Neuron (in vitro differentiated cells): ENCODE data around the gene DAGLB.

Experiments
- H2AFZ ChIP-seq: one replicate; pipeline ENCODE4 v1.6.1; 2013; ENCODE audit warnings: low read depth, mild to moderate bottlenecking, inconsistent platforms, low read length, moderate library complexity
- H3K27me3 ChIP-seq: one replicate; pipeline ENCODE4 v1.6.1; 2013; ENCODE audit warnings: low read length; ENCODE audit not compliant: insufficient read depth
- H3K36me3 ChIP-seq: one replicate; pipeline ENCODE4 v1.6.1; 2013; ENCODE audit warnings: low read length; ENCODE audit not compliant: insufficient read depth
- H3K4me1 ChIP-seq: one replicate; pipeline ENCODE4 v1.6.1; 2013; ENCODE audit warnings: low read length; ENCODE audit not compliant: insufficient read depth
- H3K4me3 ChIP-seq: 2 replicates; pipeline ENCODE4 v1.5.1; 2013; ENCODE audit warnings: mild to moderate bottlenecking, low read length, moderate library complexity
- H3K9me3 ChIP-seq: one replicate; pipeline ENCODE4 v1.6.1; 2013; ENCODE audit warnings: low read length

The DAGLB gene

DNA sequence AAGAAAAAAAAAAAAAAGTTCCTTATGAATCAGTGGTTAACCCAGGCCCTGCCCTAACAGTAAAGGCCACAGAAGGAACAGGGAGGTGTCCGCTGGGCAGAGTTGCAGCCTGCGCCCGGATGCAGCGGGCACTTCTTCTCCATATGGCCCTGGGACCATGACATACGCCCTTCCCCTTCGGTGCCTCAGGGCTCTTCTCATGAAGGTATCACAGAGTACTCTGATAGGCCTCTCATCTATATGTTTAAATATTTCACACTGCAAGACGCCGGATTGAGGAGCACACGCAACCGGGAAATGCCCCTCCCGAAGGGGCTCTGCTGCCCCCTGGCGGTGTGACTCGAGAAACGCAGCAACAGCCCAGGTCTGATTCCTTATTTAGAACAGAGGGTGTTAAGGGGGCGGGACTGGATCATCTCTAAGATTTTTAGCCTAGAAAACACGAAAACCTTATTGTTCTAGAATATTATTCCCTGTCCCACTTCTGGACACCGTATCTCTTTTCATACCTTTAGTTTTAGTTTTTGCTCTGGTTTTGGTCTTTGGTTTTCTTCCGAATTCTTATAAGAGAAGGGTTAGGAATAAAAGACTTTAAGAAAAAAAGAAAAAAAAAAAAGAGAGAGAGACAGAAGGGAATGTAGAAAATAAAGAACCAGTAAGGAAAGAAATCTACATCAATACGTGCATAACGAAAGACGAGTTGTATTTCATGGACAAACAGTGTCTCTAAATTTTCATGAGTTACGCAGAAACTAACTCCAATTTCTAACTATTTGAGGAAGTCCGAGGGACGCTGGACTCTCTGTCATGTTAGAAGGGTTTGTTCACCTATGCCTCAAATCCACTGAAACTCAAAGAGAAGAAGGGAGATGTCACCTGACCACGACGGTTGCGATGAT, 12.0 kb downstream of the DAGLB start:
- no peaks in the 10 kb centered on the region for H3K9me3 ChIP-seq
- H3K4me1 ChIP-seq, result peaks cover 5% of the 10 kb centered on the region
- H3K36me3 ChIP-seq, result peaks cover 29% of the 10 kb centered on the region
- H3K4me3 ChIP-seq, result no peak overlapping the region
- H2AFZ ChIP-seq, result no peak overlapping the region
- H3K27me3 ChIP-seq, result no peaks in the 10 kb centered on the region

DNA sequence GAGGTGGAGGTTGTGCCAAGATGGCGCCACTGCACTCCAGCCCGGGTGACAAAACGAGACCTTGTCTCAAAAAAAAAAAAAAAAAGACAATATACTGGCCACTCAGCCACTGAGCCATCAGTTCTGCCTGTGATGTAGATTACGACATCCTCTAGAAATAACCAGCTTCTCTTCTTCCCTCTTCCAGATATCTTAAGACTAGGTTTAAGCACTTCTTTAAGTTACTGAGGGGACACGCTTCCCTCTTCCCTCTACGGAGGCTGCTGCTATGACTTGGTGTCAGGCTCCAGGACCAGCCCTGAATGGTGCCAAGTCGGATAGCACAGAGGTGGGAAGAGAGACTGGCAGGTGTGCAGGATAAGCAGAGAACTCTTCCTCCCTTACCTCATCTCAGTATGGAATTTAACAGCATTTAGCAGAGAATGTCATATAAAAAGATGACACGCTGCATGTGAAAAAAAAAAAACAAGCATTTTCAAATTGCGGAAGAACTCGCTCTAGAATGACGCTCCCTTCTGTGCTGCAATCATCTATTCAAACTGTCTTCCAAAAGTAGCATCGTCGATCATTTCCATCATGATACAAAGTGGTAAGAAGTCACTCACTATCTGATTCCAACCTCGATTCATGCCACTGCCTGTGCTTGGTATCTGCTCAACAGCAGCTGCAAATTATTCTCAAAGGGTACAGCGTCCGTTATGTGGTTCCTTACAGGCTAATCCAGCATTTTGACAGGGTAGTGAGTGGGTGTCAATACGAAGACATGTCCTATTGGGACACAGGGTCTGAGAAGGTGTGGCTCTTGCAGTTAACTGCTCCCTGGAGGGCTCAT, 13.8 kb downstream of the DAGLB start:
- peaks cover 5% of the 10 kb centered on the region for H3K4me1 ChIP-seq

DNA sequence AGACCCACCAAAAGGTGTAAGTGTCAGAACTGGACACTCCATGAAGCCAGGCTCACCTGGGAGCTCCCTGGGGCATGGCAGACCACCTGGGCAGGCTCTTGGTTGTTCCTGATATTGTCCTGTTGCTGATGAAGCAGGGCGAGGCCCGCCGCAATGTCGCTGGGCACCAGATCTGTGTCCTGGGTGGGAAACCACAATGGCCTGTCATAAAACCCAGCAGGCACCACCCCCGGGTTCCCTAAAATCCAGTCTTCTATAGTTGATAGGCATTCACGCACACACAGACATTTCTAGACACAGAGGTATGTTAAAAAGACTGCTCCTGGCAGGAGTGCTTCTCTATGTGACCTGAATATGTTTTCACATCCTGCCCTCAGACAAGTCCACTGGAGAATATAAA, 15.0 kb downstream of the DAGLB start:
- H2AFZ ChIP-seq, result no peak overlapping the region
- peaks cover 37% of the 10 kb centered on the region for H3K36me3 ChIP-seq
- no peaks in the 10 kb centered on the region for H3K9me3 ChIP-seq
- H3K27me3 ChIP-seq, result no peaks in the 10 kb centered on the region
- no peak overlapping the region for H3K4me3 ChIP-seq
- peaks cover 5% of the 10 kb centered on the region for H3K4me1 ChIP-seq

More for the DNA sequence above, 13.8 kb downstream of the DAGLB start:
- Histone ChIP-seq H3K9me3 (no peaks in the 10 kb centered on the region), H3K4me3 (no peak overlapping the region), H3K36me3 (peaks cover 31% of the 10 kb centered on the region), H3K27me3 (no peaks in the 10 kb centered on the region), H2AFZ (no peak overlapping the region)

DNA sequence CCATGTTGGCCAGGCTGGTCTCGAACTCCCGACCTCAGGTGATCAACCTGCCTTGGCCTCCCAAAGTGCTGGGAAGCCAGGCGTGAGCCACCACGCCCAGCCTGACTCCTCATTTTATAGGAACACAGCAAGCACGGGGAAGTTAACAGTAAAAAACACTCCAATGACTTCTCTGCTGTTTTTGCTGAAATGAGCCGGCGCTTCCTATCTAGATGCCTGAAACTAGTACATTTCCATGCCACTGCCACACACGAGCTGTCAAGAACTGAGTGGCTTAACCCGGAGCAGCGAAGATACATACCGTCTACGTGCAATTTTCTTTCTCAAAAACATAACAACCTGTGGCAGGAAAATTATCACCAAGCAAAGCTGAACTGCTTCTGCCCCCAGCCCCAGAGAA, 16.8 kb downstream of the DAGLB start:
- H3K9me3 ChIP-seq, result no peaks in the 10 kb centered on the region
- H3K4me3 ChIP-seq, result no peak overlapping the region
- H2AFZ ChIP-seq, result no peak overlapping the region
- peaks cover under 1% of the 10 kb centered on the region for H3K4me1 ChIP-seq
- peaks cover 53% of the 10 kb centered on the region for H3K36me3 ChIP-seq
- H3K27me3 ChIP-seq, result no peaks in the 10 kb centered on the region

DNA sequence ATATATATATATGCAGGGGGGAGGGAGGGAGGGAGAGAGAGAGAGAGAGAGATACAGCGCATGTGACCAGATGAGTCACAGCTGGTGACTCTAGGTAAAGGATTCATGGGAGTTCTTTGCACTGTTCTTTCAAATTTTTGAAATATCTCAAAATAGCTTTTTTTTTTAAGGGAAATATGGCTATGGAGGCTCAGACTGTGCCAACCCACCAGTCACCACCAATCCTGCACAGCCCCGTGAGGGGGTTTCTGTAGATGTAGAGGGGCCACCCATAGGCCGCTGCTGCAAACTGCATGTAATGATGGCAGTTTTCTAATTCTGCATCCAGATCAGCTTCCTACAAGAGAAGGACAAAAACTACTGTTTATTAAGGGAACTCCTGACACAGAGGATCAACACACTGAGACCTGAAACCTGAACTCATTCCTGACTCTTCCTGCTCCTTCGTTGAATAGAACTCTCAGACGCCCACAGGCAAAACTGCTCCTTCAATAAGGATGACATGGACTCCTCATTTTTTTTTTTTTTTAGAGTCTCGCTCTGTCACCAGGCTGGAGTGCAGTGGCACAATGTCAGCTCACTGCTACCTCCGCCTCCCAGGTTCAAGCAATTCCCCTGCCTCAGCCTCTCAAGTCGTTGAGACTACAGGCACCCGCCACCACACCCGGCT, 17.3 kb downstream of the DAGLB start:
- Histone ChIP-seq H2AFZ (no peak overlapping the region), H3K36me3 (peaks cover 58% of the 10 kb centered on the region), H3K27me3 (no peaks in the 10 kb centered on the region), H3K4me3 (no peak overlapping the region), H3K9me3 (no peaks in the 10 kb centered on the region), H3K4me1 (no peaks in the 10 kb centered on the region)

DNA sequence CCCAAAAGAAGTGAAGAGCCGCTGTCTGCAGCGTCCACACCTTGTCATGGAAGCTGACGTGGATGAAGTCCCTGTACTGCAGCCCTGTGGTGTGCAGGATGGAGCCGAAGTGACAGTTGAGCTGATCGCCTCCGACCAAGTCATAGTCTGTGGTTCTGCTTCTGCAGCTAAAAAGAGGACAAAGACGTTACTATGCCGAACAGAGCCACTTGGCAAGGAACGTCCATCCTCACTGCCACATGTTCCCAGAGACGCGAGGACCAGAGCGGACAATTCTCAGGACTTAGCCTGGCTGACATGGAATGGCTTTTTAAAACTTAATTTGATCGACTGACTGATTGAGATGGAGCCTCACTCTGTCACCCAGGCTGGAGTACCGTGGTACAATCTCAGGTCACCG, 21.8 kb downstream of the DAGLB start:
- Histone ChIP-seq H2AFZ (no peak overlapping the region), H3K9me3 (no peaks in the 10 kb centered on the region), H3K36me3 (peaks cover 69% of the 10 kb centered on the region), H3K4me3 (no peak overlapping the region), H3K4me1 (no peaks in the 10 kb centered on the region), H3K27me3 (no peaks in the 10 kb centered on the region)

DNA sequence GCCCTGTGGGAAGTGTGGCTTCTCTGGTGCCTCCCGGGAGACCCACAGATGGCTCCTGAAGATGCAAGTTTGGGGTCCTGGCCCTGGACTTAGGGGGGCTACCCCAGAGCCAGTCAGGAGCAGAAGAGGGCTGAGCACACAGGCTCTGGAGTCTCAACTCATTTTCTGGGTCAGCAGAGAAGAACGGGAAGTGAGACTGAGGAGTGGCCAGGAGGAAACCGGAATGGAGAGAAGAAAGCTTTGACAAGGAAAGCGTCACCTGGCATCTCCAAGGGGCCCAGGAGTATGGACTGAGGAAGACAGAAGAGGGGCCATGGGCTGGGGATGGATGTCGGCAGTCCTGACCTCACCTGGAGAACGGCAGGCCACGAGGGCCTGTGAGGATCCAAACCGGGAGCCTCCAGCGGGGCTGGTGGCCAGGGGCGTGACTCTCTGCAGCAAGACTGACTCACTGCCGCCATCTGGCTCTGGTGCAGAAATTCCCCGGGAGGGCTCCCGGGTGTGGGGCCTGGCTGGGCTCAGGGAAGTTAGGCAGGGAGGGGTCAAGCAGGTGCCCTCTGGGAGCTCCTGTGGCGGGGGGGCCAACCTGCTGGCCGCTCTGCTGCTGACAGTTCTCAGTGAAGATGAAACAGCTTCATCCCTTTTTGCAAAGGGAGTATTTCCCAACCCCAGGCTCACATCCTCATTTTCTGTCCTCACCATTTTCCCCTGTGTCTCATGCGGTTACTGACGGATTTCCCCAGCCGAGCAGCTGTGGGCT, 23.6 kb downstream of the DAGLB start:
- H2AFZ ChIP-seq, result no peak overlapping the region
- H3K9me3 ChIP-seq, result no peaks in the 10 kb centered on the region
- H3K27me3 ChIP-seq, result no peaks in the 10 kb centered on the region
- H3K36me3 ChIP-seq, result peaks cover 79% of the 10 kb centered on the region
- H3K4me1 ChIP-seq, result no peaks in the 10 kb centered on the region
- H3K4me3 ChIP-seq, result no peak overlapping the region

DNA sequence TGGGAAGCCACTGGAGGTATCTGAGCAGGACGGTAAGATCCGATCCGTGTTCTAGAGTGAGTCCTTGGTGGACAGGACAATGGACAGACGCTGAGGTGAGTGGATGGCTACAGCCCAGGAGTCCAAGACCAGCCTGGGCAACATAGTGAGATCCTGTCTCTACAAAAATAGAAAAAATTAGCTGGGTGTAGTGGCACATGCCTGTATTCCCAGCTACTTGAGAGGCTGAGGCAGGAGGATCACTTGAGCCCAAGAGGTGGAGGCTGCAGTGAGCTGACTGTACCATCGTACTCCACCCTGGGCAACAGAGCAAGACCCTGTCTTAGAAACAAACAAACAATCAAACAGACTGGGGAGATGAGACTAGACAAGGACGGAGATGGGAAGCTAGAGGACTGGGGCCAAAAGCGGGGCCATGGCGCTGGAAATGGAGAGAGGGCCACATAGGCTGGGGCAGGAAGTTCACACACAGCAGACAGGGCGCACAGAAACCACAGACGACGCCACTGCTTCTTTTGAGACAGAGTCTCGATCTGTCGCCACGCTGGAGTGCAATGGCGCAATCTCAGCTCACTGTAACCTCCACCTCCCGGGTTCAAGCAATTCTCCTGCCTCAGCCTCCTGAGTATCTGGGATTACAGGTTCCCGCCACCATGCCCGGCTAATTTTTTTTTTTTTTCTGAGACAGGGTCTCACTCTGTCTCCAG, 24.7 kb downstream of the DAGLB start:
- Histone ChIP-seq H3K4me3 (no peak overlapping the region), H3K36me3 (peaks cover 73% of the 10 kb centered on the region), H2AFZ (no peak overlapping the region), H3K4me1 (no peaks in the 10 kb centered on the region), H3K9me3 (no peaks in the 10 kb centered on the region), H3K27me3 (no peaks in the 10 kb centered on the region)

DNA sequence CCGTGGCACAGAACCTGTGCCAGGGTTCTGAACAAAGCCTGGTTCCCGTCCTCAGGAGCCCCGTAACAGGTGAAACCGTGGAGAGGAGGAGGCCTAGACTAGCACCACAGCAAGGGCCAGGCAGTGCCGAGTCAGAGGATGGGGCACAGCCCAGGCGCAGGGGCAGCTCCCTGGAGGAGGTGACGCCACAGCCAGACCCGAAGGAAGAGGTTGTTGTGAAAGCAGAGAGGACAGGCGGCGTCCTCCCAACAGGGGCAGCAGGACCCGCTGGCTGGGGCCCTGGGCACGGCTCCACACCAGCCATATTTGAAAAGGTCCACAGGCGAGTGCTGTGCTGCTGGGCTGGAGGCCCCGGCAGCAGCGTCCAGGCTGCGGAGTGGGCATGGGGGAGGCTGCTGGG, 25.7 kb downstream of the DAGLB start:
- Histone ChIP-seq H3K27me3 (no peaks in the 10 kb centered on the region), H3K36me3 (peaks cover 71% of the 10 kb centered on the region), H3K9me3 (no peaks in the 10 kb centered on the region), H3K4me3 (no peak overlapping the region), H2AFZ (no peak overlapping the region), H3K4me1 (no peaks in the 10 kb centered on the region)

DNA sequence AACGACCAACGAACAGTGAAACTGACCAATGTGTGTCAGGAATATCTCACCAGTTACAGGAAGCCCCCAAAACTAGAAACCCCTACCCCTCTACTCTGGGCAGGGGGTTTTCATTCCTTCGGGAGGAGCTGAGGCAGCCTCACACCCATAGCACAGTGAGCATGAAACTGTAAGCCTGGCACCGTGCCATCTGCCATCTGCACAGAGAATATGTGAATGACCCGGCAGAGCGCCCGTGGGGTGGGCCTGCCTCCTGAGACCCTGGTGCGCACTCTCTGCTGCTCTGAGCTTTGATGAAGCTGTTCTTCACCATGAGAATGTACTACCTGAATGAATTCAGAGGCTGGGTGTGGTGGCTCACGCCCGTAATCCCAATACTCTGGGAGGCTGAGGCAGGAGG, 27.1 kb downstream of the DAGLB start:
- Histone ChIP-seq H3K27me3 (no peaks in the 10 kb centered on the region), H2AFZ (no peak overlapping the region), H3K4me3 (no peak overlapping the region), H3K36me3 (peaks cover 72% of the 10 kb centered on the region), H3K4me1 (no peaks in the 10 kb centered on the region), H3K9me3 (no peaks in the 10 kb centered on the region)

DNA sequence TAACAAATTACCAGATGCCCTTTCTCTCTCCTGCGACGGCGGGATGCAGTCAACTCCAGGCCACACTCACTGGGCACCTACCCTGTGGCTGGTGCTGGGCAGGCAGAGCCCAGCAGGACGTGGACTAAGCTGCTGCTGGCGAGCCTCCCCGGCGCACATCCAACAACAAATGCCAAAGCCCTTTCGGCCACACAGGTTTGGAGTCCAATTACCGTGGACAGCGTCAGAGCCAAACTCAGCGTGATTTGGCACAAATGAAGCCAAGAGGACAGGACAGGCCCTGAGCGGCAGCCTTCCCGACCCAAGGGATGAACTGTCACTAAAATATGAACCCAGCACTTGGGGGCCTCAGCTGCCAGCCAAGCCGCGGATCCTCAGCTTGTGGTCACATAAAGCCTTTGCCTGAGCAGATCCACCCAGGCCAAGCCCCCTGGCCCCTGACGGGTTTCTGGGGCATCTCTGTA, 28.4 kb downstream of the DAGLB start:
- Histone ChIP-seq H3K36me3 (peaks cover 71% of the 10 kb centered on the region), H3K4me3 (no peak overlapping the region), H3K27me3 (no peaks in the 10 kb centered on the region), H3K9me3 (no peaks in the 10 kb centered on the region), H3K4me1 (no peaks in the 10 kb centered on the region), H2AFZ (no peak overlapping the region)

DNA sequence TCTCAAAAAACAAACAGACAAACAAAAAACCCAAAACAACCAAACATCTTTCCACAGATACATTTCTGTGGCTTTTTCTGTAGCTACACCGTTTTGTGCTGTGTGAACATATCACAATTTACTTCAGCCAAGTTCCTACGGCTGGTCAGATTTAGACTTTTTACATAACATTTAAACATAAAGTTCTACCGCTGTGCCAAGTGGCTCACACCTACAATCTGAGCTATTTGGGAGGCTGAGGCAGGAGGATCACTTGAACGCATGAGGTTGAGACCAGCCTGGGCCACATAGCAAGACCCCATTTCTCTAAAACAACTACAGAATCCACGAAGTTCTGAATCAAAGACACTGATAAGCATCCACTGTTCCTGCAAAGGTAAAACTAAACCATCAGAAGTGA, 30.3 kb downstream of the DAGLB start:
- Histone ChIP-seq H3K36me3 (peaks cover 70% of the 10 kb centered on the region), H3K4me3 (no peak overlapping the region), H3K4me1 (no peaks in the 10 kb centered on the region), H2AFZ (no peak overlapping the region), H3K9me3 (no peaks in the 10 kb centered on the region), H3K27me3 (no peaks in the 10 kb centered on the region)
